Measurements from ENCODE around the gene PARN. TPM values are rescaled to one million over a fixed set of nuclear protein-coding genes. Genes with fewer than 3 reads are reported as not detected.
A peak's percentile ranks its signal among the peaks of the same experiment; 100 is the strongest.
"Not testable (repeated sequence)": the region's sequence is repeated elsewhere in the genome, so short reads cannot be mapped to it uniquely, and the experiment has no call there.

The PARN gene
- total RNA-seq, 1 donor from 2014 or later: 16.8 TPM

DNA sequence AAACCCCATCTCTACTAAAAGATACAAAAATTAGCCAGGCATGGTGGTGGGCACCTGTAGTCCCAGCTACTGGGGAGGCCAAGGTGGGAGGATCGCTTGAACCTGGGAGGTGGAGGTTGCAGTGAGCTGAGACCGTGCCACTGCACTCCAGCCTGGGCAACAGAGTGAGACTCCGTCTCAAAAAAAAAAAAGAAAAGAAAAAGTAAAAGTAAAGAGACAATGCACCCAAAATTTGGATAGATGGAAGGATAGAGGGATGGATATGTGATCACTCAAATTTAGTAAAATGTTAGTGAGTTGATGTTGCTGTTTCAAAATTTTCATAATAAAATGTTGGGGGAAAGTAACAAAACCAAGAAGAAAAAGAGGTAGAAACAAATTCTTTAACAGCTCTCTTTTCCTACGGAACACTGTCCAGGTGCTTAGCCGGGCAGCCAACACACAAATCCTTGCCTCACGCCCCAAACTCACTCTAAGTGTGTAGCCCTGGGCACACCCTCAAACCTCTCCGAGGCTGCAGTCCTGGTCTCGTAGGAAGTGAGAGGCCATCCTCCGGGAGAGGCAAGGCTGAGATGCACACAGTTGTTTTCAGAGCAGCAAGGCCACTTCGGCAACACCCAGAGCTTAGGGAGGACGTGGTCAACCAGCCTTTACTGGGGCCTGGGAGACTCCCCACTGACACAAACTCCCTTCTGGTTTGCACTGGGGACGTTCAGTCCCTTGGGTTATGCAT is 228.9 kb downstream of the PARN start:
- H3K36me3 ChIP-seq; intact Hi-C loops (cut with micrococcal nuclease); DNase-seq; H3K27ac ChIP-seq (replicated peaks); H3K27me3 ChIP-seq (ENCODE audit: low read depth); H3K4me3 ChIP-seq; H3K9me3 ChIP-seq (replicated peaks): not testable (repeated sequence)
- peaks cover 25% of the 10 kb centered on the region for H3K4me1 ChIP-seq

DNA sequence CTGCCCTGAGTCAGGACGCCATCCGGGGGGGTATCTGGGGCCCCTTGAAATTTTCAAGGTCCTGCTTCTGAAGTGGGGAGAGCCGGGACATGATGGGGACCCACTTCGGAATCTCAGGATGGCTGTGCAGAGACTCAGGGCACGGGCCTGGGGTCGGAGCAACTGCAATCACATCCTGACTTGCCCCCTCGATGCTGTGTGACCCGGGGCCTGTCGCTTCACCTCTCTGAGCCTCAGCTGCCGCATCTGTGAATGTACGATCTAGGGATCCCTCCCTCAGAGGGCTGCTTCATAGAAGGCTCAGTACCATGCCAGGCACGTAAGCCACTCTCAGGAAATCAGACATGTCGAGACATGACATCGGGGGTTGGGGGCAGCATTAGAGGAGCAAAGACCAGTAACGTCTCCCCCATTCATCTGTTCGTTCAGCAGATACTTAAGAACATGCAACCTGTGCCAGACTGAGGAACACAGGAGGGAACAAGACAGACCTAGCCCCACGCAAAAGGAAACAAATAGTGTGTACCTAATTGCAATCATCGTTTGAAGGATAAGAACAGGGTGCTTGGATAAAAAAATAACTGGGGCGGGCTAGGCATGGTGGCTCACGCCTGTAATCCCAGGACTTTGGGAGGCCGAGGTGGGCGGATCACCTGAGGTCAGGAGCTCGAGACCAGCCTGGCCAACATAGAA is 229.6 kb downstream of the PARN start:
- DNase-seq: no peak
- no peak overlapping the region for H3K4me3 ChIP-seq
- H3K27ac ChIP-seq (replicated peaks): peak overlapping the region; percentile 70
- H3K36me3 ChIP-seq: no peaks in the 10 kb centered on the region
- no peaks in the 10 kb centered on the region for H3K27me3 ChIP-seq (ENCODE audit: low read depth)
- H3K4me1 ChIP-seq: peaks cover 25% of the 10 kb centered on the region
- intact Hi-C loops (cut with micrococcal nuclease): no loop called here
- no peaks in the 10 kb centered on the region for H3K9me3 ChIP-seq (replicated peaks)
- TF ChIP-seq, protein P1, sequence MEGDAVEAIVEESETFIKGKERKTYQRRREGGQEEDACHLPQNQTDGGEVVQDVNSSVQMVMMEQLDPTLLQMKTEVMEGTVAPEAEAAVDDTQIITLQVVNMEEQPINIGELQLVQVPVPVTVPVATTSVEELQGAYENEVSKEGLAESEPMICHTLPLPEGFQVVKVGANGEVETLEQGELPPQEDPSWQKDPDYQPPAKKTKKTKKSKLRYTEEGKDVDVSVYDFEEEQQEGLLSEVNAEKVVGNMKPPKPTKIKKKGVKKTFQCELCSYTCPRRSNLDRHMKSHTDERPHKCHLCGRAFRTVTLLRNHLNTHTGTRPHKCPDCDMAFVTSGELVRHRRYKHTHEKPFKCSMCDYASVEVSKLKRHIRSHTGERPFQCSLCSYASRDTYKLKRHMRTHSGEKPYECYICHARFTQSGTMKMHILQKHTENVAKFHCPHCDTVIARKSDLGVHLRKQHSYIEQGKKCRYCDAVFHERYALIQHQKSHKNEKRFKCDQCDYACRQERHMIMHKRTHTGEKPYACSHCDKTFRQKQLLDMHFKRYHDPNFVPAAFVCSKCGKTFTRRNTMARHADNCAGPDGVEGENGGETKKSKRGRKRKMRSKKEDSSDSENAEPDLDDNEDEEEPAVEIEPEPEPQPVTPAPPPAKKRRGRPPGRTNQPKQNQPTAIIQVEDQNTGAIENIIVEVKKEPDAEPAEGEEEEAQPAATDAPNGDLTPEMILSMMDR (IDR thresholded peaks at IDR 0.05; ENCODE audit: borderline replicate concordance): no peak

DNA sequence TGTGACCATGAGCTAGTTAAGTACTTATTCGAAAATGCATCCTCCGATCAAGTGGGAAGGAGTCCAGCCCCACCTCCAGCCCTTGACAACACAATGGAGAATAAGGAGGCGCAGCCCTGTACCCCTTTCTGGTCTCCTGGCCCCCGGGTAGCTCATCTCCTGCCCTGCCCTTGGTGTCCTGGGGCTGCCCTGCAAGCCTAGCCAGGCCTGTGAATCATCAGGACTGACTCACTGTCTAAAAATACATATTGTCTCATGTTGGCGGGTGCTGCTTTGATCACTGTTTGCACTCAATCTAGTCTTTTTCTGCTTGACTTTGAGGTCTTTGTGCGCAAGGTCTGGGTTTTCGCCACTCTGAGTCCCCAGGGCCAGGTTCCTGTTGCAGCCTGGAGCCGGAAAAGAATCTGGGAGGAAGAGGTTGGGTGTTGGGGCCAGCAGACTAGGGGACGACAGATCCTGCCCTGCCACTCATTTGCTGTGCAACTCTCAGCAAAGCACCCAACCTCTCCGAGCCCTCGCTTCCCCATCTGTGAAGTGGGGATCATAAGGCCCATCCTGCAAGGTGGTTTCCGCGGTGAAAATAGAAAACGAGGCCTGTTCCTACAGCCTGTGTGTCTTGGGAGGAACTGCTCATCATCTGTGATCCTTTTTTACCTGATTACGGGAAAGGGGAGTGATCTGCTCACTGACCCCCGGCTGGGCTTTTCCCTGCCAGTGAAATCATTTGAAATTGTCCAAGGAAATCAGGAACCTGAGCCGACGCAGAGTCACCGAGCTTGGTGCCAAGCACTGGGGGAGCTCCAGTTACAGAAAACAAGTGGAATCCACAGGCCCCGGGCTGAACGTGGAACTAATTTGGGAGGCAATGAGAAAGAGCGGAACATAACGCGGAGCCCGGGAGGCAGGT is 230.4 kb downstream of the PARN start:
- intact Hi-C loops (cut with micrococcal nuclease): no loop called here
- DNase-seq: peak; percentile 33
- H3K27ac ChIP-seq (replicated peaks): peak overlapping the region; percentile 70
- peaks cover 25% of the 10 kb centered on the region for H3K4me1 ChIP-seq
- TF ChIP-seq, protein P1 (IDR thresholded peaks at IDR 0.05; ENCODE audit: borderline replicate concordance): no peak
- H3K27me3 ChIP-seq (ENCODE audit: low read depth): no peaks in the 10 kb centered on the region
- H3K9me3 ChIP-seq (replicated peaks): no peaks in the 10 kb centered on the region
- H3K36me3 ChIP-seq: no peaks in the 10 kb centered on the region
- H3K4me3 ChIP-seq: no peak overlapping the region

DNA sequence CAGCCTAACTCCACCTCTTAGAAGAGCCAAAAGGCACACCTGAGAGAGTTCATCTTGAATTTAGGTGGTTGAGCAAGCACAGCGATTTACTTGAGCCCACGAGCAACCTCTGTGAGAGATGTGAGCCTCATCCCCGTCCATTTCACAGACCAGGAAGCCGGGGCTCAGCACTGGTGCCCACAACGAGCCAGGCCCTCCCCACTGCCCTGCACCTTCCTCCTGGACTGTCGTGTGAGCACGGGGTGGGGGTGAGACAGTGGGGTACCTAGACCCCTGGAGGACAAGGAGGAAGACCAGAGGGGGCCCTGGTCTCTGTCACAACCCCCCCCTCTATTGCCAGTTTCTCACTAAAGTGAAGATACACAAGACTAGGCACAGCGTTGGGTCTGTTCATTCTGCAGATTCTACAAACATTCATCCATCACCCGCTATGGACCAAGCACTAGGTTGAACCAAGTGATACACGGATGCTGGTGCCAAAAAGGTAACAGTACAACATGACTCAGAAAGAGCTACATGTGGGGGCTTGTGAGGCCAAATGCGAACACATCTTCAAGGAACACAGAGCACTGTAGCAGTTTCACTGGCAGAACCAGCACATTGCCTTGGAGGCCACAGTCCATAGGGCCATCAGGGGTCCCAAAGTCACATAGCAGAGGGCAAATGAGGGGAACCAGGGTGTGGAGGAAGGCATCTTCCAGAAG is 231.9 kb downstream of the PARN start:
- TF ChIP-seq, protein P1 (IDR thresholded peaks at IDR 0.05; ENCODE audit: borderline replicate concordance): no peak
- Histone ChIP-seq H3K36me3 (no peaks in the 10 kb centered on the region), H3K4me3 (no peak overlapping the region), H3K27me3 (ENCODE audit: low read depth) (no peaks in the 10 kb centered on the region), H3K9me3 (replicated peaks) (no peaks in the 10 kb centered on the region), H3K27ac (replicated peaks) (no peak overlapping the region), H3K4me1 (peaks cover 25% of the 10 kb centered on the region)
- no peak for DNase-seq
- intact Hi-C loops (cut with micrococcal nuclease): no loop called here

DNA sequence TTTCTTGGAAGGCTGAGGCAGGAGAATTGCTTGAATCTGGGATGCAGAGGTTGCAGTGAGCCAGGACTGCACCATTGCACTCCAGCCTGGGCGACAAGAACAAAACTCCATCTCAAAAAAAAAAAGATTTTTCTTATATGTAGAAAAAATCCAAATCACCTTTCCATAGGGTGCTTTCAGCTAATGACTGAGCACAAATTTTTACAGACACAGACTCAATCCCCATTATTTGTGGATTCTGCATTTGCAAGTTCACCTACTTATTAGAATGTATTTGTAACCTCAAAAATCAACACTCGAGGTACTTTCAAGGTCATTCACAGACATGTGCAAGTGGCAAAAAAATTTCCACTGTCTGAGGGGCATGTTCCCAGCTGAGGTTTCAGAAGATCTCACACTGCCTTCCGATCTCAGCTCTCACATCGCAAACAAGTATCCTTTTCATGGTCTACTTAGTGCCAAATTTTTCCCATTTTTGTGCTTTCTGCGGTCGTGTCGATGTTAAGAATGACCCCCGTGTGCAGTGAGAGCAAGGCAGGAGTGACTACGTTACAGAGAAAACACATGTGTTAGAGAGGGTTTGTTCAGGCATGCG is 234.3 kb downstream of the PARN start:
- H3K9me3 ChIP-seq (replicated peaks); H3K27ac ChIP-seq (replicated peaks); DNase-seq; H3K36me3 ChIP-seq; H3K4me3 ChIP-seq; H3K27me3 ChIP-seq (ENCODE audit: low read depth); intact Hi-C loops (cut with micrococcal nuclease): not testable (repeated sequence)
- peaks cover 20% of the 10 kb centered on the region for H3K4me1 ChIP-seq

DNA sequence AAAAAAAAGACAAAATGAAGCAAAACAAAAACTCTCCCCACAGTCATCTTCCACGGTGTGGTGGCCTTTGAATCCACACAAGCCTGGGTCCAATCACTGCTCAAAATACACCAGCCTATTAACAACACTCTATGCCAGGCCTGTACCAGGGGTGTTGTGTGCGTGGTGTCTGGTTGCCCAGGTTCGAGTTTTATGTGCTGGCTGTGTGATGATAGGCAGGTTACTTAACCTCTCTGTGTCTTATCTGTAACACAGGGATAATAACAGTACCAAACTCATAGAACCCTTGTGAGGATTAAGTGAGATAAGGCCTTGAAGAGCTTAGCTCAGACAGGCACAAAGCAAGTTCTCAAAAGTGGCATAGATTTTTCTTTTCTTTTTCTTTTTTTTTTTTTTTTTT is 235.2 kb downstream of the PARN start:
- Histone ChIP-seq H3K27me3 (ENCODE audit: low read depth) (no peaks in the 10 kb centered on the region), H3K36me3 (no peaks in the 10 kb centered on the region), H3K27ac (replicated peaks) (no peak overlapping the region), H3K4me1 (peaks cover 15% of the 10 kb centered on the region), H3K4me3 (no peak overlapping the region), H3K9me3 (replicated peaks) (no peaks in the 10 kb centered on the region)
- no peak for DNase-seq
- TF ChIP-seq, protein P1 (IDR thresholded peaks at IDR 0.05; ENCODE audit: borderline replicate concordance): no peak
- intact Hi-C loops (cut with micrococcal nuclease): no loop called here
